ENCODE measurements around the gene ANKFY1.

The ANKFY1 gene

GRCh38 chr17:4174556-4174955 is 89.2 kb downstream of the ANKFY1 start:
- Histone ChIP-seq H3K9me3 (ENCODE audit: control insufficient read depth, insufficient read depth, low read depth, low read length) (no peaks in the 10 kb centered on the region), H3K36me3 (ENCODE audit: control insufficient read depth in 2 of 2, insufficient read depth in 1 of 2, low read length in 2 of 2) (peaks cover 63 to 99% of the 10 kb centered on the region in 2 experiments), H3K27ac (ENCODE audit: extremely low read depth, low read depth, low read length) (no peak overlapping the region), H3K4me3 (ENCODE audit: low read depth, low read length) (no peak overlapping the region), H3K4me1 (ENCODE audit: control insufficient read depth, insufficient read depth, low read length) (no peaks in the 10 kb centered on the region)
- CTCF ChIA-PET, result interaction anchor here (0.8 kb wide), 1 partner anchor 25 kb away, joined by 3 read pairs; no protein-coding TSS in a partner anchor
- POLR2A ChIA-PET, result interaction anchor here (0.6 to 0.8 kb wide), 2 partner anchors 31 to 60 kb away, joined by 3 to 4 read pairs; partner anchors contain the start of genes CYB5D2 and ZZEF1
- no peak for TF ChIP-seq ZNF169 (tag by site-specific recombination; IDR thresholded peaks at IDR 0.05)
- no peak for TF ChIP-seq ZSCAN5A (tag by site-specific recombination; IDR thresholded peaks at IDR 0.05)
- TF ChIP-seq ZNF211 (tag by site-specific recombination; IDR thresholded peaks at IDR 0.05; ENCODE audit: low read depth), result no peak
- TF ChIP-seq ZNF518A (tag by site-specific recombination; conservative IDR thresholded peaks at IDR 0.05; ENCODE audit: low read depth), result no peak
- no peak for TF ChIP-seq ZNF521 (tag by site-specific recombination; IDR thresholded peaks at IDR 0.05)
- no peak for TF ChIP-seq ZBTB44 (tag by site-specific recombination; IDR thresholded peaks at IDR 0.05)
- no peak for TF ChIP-seq WT1 (tag by site-specific recombination; IDR thresholded peaks at IDR 0.05)
- no peak for TF ChIP-seq BCL6B (tag by site-specific recombination; IDR thresholded peaks at IDR 0.05)
- no peak for TF ChIP-seq ZSCAN30 (tag by site-specific recombination; IDR thresholded peaks at IDR 0.05)
- TF ChIP-seq ZNF121 (tag by site-specific recombination; IDR thresholded peaks at IDR 0.05), result no peak
- no peak for TF ChIP-seq MEIS1 (CRISPR knock-in tag; IDR thresholded peaks at IDR 0.05; ENCODE audit: borderline replicate concordance)

- H3K4me1 ChIP-seq (ENCODE audit: control insufficient read depth, insufficient read depth, low read length), result no peaks in the 10 kb centered on the region
- CTCF ChIA-PET, result no interaction called here
- peaks cover 57 to 99% of the 10 kb centered on the region in 2 experiments for H3K36me3 ChIP-seq (ENCODE audit: control insufficient read depth in 2 of 2, insufficient read depth in 1 of 2, low read length in 2 of 2)
- no peak overlapping the region for H3K27ac ChIP-seq (ENCODE audit: extremely low read depth, low read depth, low read length)
- H3K9me3 ChIP-seq (ENCODE audit: control insufficient read depth, insufficient read depth, low read depth, low read length), result no peaks in the 10 kb centered on the region
- POLR2A ChIA-PET, result interaction anchor here (0.6 kb wide), 1 partner anchor 61 kb away, joined by 4 read pairs; no protein-coding TSS in a partner anchor
- H3K4me3 ChIP-seq (ENCODE audit: low read depth, low read length), result no peak overlapping the region
- TF ChIP-seq ZBTB44 (tag by site-specific recombination; IDR thresholded peaks at IDR 0.05), result no peak
- TF ChIP-seq ZNF785 (tag by site-specific recombination; IDR thresholded peaks at IDR 0.05), result no peak
- no peak for TF ChIP-seq BCL6B (tag by site-specific recombination; IDR thresholded peaks at IDR 0.05)
- no peak for TF ChIP-seq PRDM10 (tag by site-specific recombination; IDR thresholded peaks at IDR 0.05)
- no peak for TF ChIP-seq ZNF610 (tag by site-specific recombination; IDR thresholded peaks at IDR 0.05; ENCODE audit: borderline replicate concordance)
- TF ChIP-seq ELK4 (IDR thresholded peaks at IDR 0.05; ENCODE audit: borderline replicate concordance, low read depth, low read length), result no peak
These were observed 90.0 kb downstream of the ANKFY1 start for GRCh38 chr17:4173781-4174180.

Measured in HEK293 (cell line).